Measurements from ENCODE around the gene TEX13D.

Gene TEX13D

GRCh38 chrX:124348182-124348581 lies 15.7 kb downstream of the TEX13D start:
- TF ChIP-seq, protein P1, sequence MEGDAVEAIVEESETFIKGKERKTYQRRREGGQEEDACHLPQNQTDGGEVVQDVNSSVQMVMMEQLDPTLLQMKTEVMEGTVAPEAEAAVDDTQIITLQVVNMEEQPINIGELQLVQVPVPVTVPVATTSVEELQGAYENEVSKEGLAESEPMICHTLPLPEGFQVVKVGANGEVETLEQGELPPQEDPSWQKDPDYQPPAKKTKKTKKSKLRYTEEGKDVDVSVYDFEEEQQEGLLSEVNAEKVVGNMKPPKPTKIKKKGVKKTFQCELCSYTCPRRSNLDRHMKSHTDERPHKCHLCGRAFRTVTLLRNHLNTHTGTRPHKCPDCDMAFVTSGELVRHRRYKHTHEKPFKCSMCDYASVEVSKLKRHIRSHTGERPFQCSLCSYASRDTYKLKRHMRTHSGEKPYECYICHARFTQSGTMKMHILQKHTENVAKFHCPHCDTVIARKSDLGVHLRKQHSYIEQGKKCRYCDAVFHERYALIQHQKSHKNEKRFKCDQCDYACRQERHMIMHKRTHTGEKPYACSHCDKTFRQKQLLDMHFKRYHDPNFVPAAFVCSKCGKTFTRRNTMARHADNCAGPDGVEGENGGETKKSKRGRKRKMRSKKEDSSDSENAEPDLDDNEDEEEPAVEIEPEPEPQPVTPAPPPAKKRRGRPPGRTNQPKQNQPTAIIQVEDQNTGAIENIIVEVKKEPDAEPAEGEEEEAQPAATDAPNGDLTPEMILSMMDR (IDR thresholded peaks at IDR 0.05; ENCODE audit: low read depth, low read length): no peak
- no peak for DNase-seq (ENCODE audit: low read depth, low spot score)
- no peak overlapping the region for H3K4me3 ChIP-seq (ENCODE audit: low read depth, low read length)
- in situ Hi-C loops (cut with HindIII; ENCODE audit: low sequenced_read_pairs): no loop called here

DNA sequence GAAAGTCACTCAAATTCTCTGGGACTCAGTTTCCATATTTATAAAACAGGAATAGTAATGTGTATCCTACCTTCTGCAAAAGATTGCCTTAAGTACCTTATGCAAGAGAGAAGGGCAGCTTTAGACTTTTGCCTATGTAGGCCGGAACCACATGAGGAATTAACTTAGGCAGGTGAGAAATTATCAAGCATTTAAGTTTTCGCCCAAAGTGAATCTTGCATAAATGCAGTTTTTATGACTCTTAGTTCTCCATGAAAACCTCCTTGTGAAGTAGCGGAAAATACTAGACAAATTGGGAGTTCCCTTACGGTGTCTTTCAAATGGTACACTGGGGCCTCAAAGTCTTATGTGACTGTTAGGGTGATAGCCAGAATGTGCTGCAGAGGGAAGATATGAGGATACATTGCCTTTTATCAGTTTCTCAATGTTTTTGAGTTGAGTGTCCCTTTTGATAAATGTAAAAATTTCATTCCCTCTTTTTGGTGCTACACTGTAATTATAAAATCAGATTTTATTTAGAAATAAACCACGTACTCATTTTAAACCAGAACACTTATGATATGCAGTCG lies 16.5 kb downstream of the TEX13D start:
- DNase-seq (ENCODE audit: low read depth, low spot score): no peak
- in situ Hi-C loops (cut with HindIII; ENCODE audit: low sequenced_read_pairs): no loop called here
- no peak overlapping the region for H3K4me3 ChIP-seq (ENCODE audit: low read depth, low read length)
- TF ChIP-seq, protein P1 (IDR thresholded peaks at IDR 0.05; ENCODE audit: low read depth, low read length): no peak

DNA sequence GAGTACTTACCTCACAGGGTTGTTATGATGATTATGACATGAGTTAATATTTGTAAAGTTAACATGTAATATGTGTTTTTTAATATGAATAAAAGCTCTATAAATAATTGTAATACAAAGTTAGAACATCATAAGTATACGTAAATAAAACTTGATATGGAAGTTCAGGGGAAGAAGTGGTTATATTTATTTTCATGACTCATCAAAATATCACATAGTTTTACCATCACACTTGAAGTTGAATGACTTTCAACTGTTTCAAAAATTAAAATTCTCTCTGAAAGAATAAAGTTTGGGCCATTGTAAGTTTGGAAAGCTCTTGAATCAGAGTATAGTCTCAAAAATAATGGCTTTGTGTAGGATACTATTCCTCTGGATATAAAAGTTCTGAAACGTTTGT lies 22.2 kb downstream of the TEX13D start:
- H3K4me3 ChIP-seq (ENCODE audit: low read depth, low read length): no peak overlapping the region
- TF ChIP-seq, protein P1 (IDR thresholded peaks at IDR 0.05; ENCODE audit: low read depth, low read length): no peak
- no peak for DNase-seq (ENCODE audit: low read depth, low spot score)
- in situ Hi-C loops (cut with HindIII; ENCODE audit: low sequenced_read_pairs): no loop called here

- no peak for DNase-seq (ENCODE audit: low read depth, low spot score)
- no peak overlapping the region for H3K4me3 ChIP-seq (ENCODE audit: low read depth, low read length)
- TF ChIP-seq, protein P1 (IDR thresholded peaks at IDR 0.05; ENCODE audit: low read depth, low read length): no peak
- in situ Hi-C loops (cut with HindIII; ENCODE audit: low sequenced_read_pairs): no loop called here
Measured at GRCh38 chrX:124358800-124359383, 26.4 kb downstream of the TEX13D start.

GRCh38 chrX:124362072-124362471 lies 29.6 kb downstream of the TEX13D start:
- no peak overlapping the region for H3K4me3 ChIP-seq (ENCODE audit: low read depth, low read length)
- TF ChIP-seq, protein P1 (IDR thresholded peaks at IDR 0.05; ENCODE audit: low read depth, low read length): no peak
- no peak for DNase-seq (ENCODE audit: low read depth, low spot score)
- in situ Hi-C loops (cut with HindIII; ENCODE audit: low sequenced_read_pairs): no loop called here

GRCh38 chrX:124362761-124363160 lies 30.3 kb downstream of the TEX13D start:
- in situ Hi-C loops (cut with HindIII; ENCODE audit: low sequenced_read_pairs): no loop called here
- DNase-seq (ENCODE audit: low read depth, low spot score): no peak
- TF ChIP-seq, protein P1 (IDR thresholded peaks at IDR 0.05; ENCODE audit: low read depth, low read length): no peak
- no peak overlapping the region for H3K4me3 ChIP-seq (ENCODE audit: low read depth, low read length)
